Mesendoderm (in vitro differentiated cells): ENCODE data around the gene TNS2.
"Not testable (repeated sequence)": the region's sequence is repeated elsewhere in the genome, so short reads cannot be mapped to it uniquely, and the experiment has no call there.

ENCODE experiments used
- DNase-seq: peaks from one replicate; pipeline ENCODE4 v3.0.0; 2013
- H2AK5ac ChIP-seq: 2 replicates; pipeline ENCODE4 v1.6.1; 2013; ENCODE audit warnings: low read length, inconsistent platforms
- H2BK120ac ChIP-seq: 2 replicates; pipeline ENCODE4 v1.6.1; 2013; ENCODE audit warnings: low read depth, mild to moderate bottlenecking, low read length, moderate library complexity, mixed read lengths
- H2BK15ac ChIP-seq: replicated peaks from 2 replicates; pipeline ENCODE4 v1.6.1; 2013; ENCODE audit warnings: low read depth, mild to moderate bottlenecking, moderate library complexity
- H2BK5ac ChIP-seq: 2 replicates; pipeline ENCODE4 v1.6.1; 2013; ENCODE audit warnings: low read length, inconsistent platforms
- H3K18ac ChIP-seq: 2 replicates; pipeline ENCODE4 v1.6.1; 2013; ENCODE audit warnings: mild to moderate bottlenecking, low read length, mixed read lengths
- H3K23ac ChIP-seq: one replicate; pipeline ENCODE4 v1.6.1; 2013; ENCODE audit warnings: low read length
- H3K27ac ChIP-seq: 2 replicates; pipeline ENCODE4 v1.5.1; 2013; ENCODE audit warnings: low read depth, mild to moderate bottlenecking, inconsistent platforms, low read length, moderate library complexity
- H3K27me3 ChIP-seq: 2 replicates; pipeline ENCODE4 v1.6.1; 2013; ENCODE audit warnings: low read length, control low read depth, mild to moderate bottlenecking, inconsistent platforms; ENCODE audit not compliant: insufficient read depth, poor library complexity
- H3K36me3 ChIP-seq: 2 replicates; pipeline ENCODE4 v1.6.1; 2013; ENCODE audit warnings: low read length, inconsistent platforms; ENCODE audit not compliant: control insufficient read depth, insufficient read depth
- H3K4ac ChIP-seq: one replicate; pipeline ENCODE4 v1.6.1; 2013; ENCODE audit warnings: low read depth, mild to moderate bottlenecking, low read length, moderate library complexity
- H3K4me1 ChIP-seq: 2 replicates; pipeline ENCODE4 v1.6.1; 2013; ENCODE audit warnings: low read depth, low read length, inconsistent platforms; ENCODE audit not compliant: control insufficient read depth
- H3K4me2 ChIP-seq: 2 replicates; pipeline ENCODE4 v1.6.1; 2013; ENCODE audit warnings: low read length
- H3K4me3 ChIP-seq: 2 replicates; pipeline ENCODE4 v1.5.1; 2013; ENCODE audit warnings: mild to moderate bottlenecking, low read length
- H3K56ac ChIP-seq: one replicate; pipeline ENCODE4 v1.6.1; 2013; ENCODE audit warnings: low read length
- H3K79me1 ChIP-seq: 2 replicates; pipeline ENCODE4 v1.6.1; 2013; ENCODE audit warnings: low read length, inconsistent platforms
- H3K79me2 ChIP-seq: 2 replicates; pipeline ENCODE4 v1.6.1; 2013; ENCODE audit warnings: mild to moderate bottlenecking, low read length; ENCODE audit not compliant: control insufficient read depth, insufficient read depth
- H3K9ac ChIP-seq: 2 replicates; pipeline ENCODE4 v1.6.1; 2013; ENCODE audit warnings: low read length, inconsistent platforms
- H4K5ac ChIP-seq: one replicate; pipeline ENCODE4 v1.6.1; 2013; ENCODE audit warnings: low read length
- H4K8ac ChIP-seq: one replicate; pipeline ENCODE4 v1.6.1; 2013; ENCODE audit warnings: low read depth, mild to moderate bottlenecking, control low read depth, low read length, moderate library complexity
- WGBS: extraction: QIAGEN DNeasy Blood & Tissue Kit; methylation state at CpG from one replicate; pipeline ENCODE4 v1.1.7; 2013; ENCODE audit warnings: low lambda C conversion rate, missing lambda C conversion rate; ENCODE audit not compliant: insufficient coverage; ENCODE audit errors: extremely low coverage; 5-methylcytosine and 5-hydroxymethylcytosine counted together

Gene TNS2

DNA sequence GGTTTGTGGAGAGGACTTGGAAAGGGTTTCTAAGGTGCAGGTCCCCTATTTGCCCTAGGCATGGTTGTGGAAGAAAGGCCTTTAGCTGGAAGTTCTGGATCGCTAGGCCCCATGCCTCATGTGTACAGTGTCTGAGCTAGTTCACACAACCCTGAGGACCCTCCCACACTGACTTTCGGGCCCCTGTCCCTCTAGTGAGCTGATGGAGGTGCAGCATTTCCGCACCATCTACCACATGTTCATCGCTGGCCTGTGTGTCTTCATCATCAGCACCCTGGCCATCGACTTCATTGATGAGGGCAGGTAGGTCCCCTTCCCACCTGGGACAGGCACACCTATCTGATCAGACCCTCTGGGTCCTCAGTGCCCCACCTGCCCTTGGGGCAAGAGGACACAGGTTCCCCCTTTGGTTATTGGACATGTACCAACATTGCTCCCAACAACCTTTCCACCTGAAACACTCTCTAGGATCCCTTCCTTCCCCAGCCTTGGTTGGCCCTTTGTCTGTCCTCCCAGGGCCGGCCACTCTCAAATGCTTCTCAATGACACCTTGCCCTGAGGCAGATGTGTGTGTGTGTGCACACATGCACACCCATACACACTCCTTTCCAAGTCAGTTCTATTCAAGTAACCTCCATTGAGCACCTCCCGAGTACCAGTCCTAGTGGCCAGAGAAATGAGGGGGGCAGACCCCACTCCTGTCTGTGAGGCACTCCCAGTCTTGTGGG lies 56.0 kb downstream of the TNS2 start:
- no CpG with 5 or more reads among the region's 7 CpGs for WGBS
- DNase-seq = no peak
- H2AK5ac ChIP-seq = no peak overlapping the region

DNA sequence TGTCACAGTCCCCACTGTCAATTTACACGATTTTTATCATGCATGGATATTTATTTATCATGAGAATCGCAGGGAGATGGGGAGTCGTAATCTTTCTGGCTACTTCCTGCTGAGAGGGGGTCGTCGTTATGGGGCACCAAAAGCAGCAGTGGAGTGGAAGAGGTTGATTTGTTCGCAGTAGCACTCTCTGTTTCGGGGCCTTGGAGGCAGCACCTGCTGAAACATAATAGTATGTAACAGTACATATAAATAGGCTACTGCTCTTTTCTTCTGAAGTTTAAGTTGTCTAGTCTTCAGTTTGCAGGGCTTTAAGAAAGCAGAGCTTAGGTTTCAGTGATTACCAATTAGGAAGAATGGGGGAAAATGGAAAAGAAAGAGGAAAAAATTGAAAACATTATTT lies 57.3 kb downstream of the TNS2 start:
- no peak overlapping the region for H3K9ac ChIP-seq
- no peak overlapping the region for H3K23ac ChIP-seq
- H3K79me2 ChIP-seq = no peaks in the 10 kb centered on the region
- no CpG with 5 or more reads among the region's 7 CpGs for WGBS
- no peak overlapping the region for H3K18ac ChIP-seq
- H2BK5ac ChIP-seq = no peak overlapping the region
- no peak overlapping the region for H2BK15ac ChIP-seq
- no peak overlapping the region for H2BK120ac ChIP-seq
- H3K4me3 ChIP-seq = no peak overlapping the region
- H4K8ac ChIP-seq = no peak overlapping the region
- no peak overlapping the region for H3K27ac ChIP-seq
- H3K79me1 ChIP-seq = no peaks in the 10 kb centered on the region
- H2AK5ac ChIP-seq = no peak overlapping the region
- H3K4ac ChIP-seq = no peak overlapping the region
- no peaks in the 10 kb centered on the region for H3K36me3 ChIP-seq
- H3K56ac ChIP-seq = no peak overlapping the region
- H3K4me1 ChIP-seq = no peaks in the 10 kb centered on the region
- no peaks in the 10 kb centered on the region for H3K27me3 ChIP-seq
- no peak overlapping the region for H4K5ac ChIP-seq
- H3K4me2 ChIP-seq = no peak overlapping the region
- DNase-seq = no peak

More for the DNA sequence above, 56.0 kb downstream of the TNS2 start:
- H2BK15ac ChIP-seq = no peak overlapping the region
- H2BK5ac ChIP-seq = no peak overlapping the region
- H3K79me1 ChIP-seq = no peaks in the 10 kb centered on the region
- H3K36me3 ChIP-seq = no peaks in the 10 kb centered on the region
- H3K23ac ChIP-seq = no peak overlapping the region
- H3K56ac ChIP-seq = no peak overlapping the region
- H3K4me1 ChIP-seq = no peaks in the 10 kb centered on the region
- no peak overlapping the region for H3K27ac ChIP-seq
- H3K9ac ChIP-seq = no peak overlapping the region
- H4K5ac ChIP-seq = no peak overlapping the region
- H4K8ac ChIP-seq = no peak overlapping the region
- no peaks in the 10 kb centered on the region for H3K27me3 ChIP-seq
- H3K4me2 ChIP-seq = no peak overlapping the region
- H2BK120ac ChIP-seq = no peak overlapping the region
- H3K4me3 ChIP-seq = no peak overlapping the region
- H3K79me2 ChIP-seq = no peaks in the 10 kb centered on the region
- H3K18ac ChIP-seq = no peak overlapping the region
- no peak overlapping the region for H3K4ac ChIP-seq

GRCh38 chr12:53112431-53112830 lies 62.6 kb downstream of the TNS2 start:
- not testable (repeated sequence) for DNase-seq, H3K18ac ChIP-seq, H4K8ac ChIP-seq, H3K27ac ChIP-seq, H3K4me3 ChIP-seq, H3K4me1 ChIP-seq, H3K79me2 ChIP-seq, H4K5ac ChIP-seq, H3K4me2 ChIP-seq, H3K4ac ChIP-seq, H3K36me3 ChIP-seq, H3K79me1 ChIP-seq, H2AK5ac ChIP-seq, H3K23ac ChIP-seq, H3K56ac ChIP-seq, H2BK120ac ChIP-seq, H2BK5ac ChIP-seq, H3K9ac ChIP-seq, H3K27me3 ChIP-seq, H2BK15ac ChIP-seq
- no CpG with 5 or more reads among the region's 7 CpGs for WGBS

- H3K36me3 ChIP-seq = no peaks in the 10 kb centered on the region
- H3K79me2 ChIP-seq = no peaks in the 10 kb centered on the region
- H2AK5ac ChIP-seq = no peak overlapping the region
- H3K27ac ChIP-seq = no peak overlapping the region
- WGBS = no CpG with 5 or more reads among the region's 12 CpGs
- H2BK5ac ChIP-seq = no peak overlapping the region
- H3K56ac ChIP-seq = no peak overlapping the region
- H3K18ac ChIP-seq = no peak overlapping the region
- no peak overlapping the region for H4K5ac ChIP-seq
- no peaks in the 10 kb centered on the region for H3K27me3 ChIP-seq
- no peaks in the 10 kb centered on the region for H3K4me1 ChIP-seq
- H3K4ac ChIP-seq = no peak overlapping the region
- no peak overlapping the region for H3K23ac ChIP-seq
- no peak overlapping the region for H2BK120ac ChIP-seq
- DNase-seq = no peak
- no peak overlapping the region for H3K4me3 ChIP-seq
- no peak overlapping the region for H3K4me2 ChIP-seq
- no peaks in the 10 kb centered on the region for H3K79me1 ChIP-seq
- H3K9ac ChIP-seq = no peak overlapping the region
- H4K8ac ChIP-seq = no peak overlapping the region
- no peak overlapping the region for H2BK15ac ChIP-seq
These were observed 63.4 kb downstream of the TNS2 start for GRCh38 chr12:53113136-53113705.

DNA sequence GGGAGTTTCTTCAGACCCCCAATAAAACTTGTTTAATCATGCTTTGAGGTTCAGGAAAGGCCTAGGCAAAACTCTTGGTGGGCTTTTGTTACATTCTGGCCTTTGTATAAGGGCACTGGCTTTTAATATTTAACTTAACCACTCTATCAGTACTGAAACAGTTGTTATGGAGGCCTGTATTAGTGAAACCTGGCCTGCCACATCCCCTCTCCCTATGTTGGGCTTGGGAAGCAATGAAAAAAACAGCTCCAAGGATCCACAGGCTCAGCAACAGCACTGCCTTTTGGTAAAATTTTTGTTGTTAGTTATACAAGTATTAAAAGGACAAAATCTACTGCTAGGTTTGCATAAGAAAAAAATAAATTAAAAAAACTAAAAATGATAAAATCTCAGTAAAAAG lies 64.1 kb downstream of the TNS2 start:
- no peak overlapping the region for H3K56ac ChIP-seq
- no peak overlapping the region for H3K27ac ChIP-seq
- no peak overlapping the region for H3K18ac ChIP-seq
- no peak overlapping the region for H3K4ac ChIP-seq
- H3K79me2 ChIP-seq = no peaks in the 10 kb centered on the region
- no peak overlapping the region for H2BK15ac ChIP-seq
- H3K9ac ChIP-seq = no peak overlapping the region
- no peak overlapping the region for H4K5ac ChIP-seq
- no peaks in the 10 kb centered on the region for H3K27me3 ChIP-seq
- no peak overlapping the region for H2BK5ac ChIP-seq
- no peaks in the 10 kb centered on the region for H3K79me1 ChIP-seq
- H3K23ac ChIP-seq = no peak overlapping the region
- H2AK5ac ChIP-seq = no peak overlapping the region
- no peaks in the 10 kb centered on the region for H3K4me1 ChIP-seq
- no peak overlapping the region for H4K8ac ChIP-seq
- H3K4me2 ChIP-seq = no peak overlapping the region
- H3K4me3 ChIP-seq = no peak overlapping the region
- H2BK120ac ChIP-seq = no peak overlapping the region
- H3K36me3 ChIP-seq = no peaks in the 10 kb centered on the region
- no peak for DNase-seq
